ENCODE results near the gene NXPH1.

The NXPH1 gene

GRCh38 chr7:8765374-8765773, 332.0 kb downstream of the NXPH1 start:
- H3K36me3 ChIP-seq (ENCODE audit: low read depth) = no peaks in the 10 kb centered on the region
- no peaks in the 10 kb centered on the region for H3K4me1 ChIP-seq (ENCODE audit: insufficient read depth, poor library complexity, severe bottlenecking)
- no peak for DNase-seq (ENCODE audit: low spot score)
- no peaks in the 10 kb centered on the region for H3K9me3 ChIP-seq (ENCODE audit: severe bottlenecking)
- TF ChIP-seq CTCF (IDR thresholded peaks at IDR 0.05; ENCODE audit: poor library complexity, severe bottlenecking) = no peak
- no peak for ATAC-seq (ENCODE audit: low read depth)
- no peak overlapping the region for H3K27ac ChIP-seq (ENCODE audit: poor library complexity, severe bottlenecking)
- no peaks in the 10 kb centered on the region for H3K27me3 ChIP-seq (ENCODE audit: insufficient read depth, poor library complexity, severe bottlenecking)
- no peak overlapping the region for H3K4me3 ChIP-seq (ENCODE audit: severe bottlenecking)

GRCh38 chr7:8773518-8773917, 340.1 kb downstream of the NXPH1 start:
- no peaks in the 10 kb centered on the region for H3K27me3 ChIP-seq (ENCODE audit: insufficient read depth, poor library complexity, severe bottlenecking)
- H3K27ac ChIP-seq (ENCODE audit: poor library complexity, severe bottlenecking) = no peak overlapping the region
- no peak for ATAC-seq (ENCODE audit: low read depth)

GRCh38 chr7:8778459-8778858, 345.1 kb downstream of the NXPH1 start:
- DNase-seq (ENCODE audit: low spot score) = no peak
- ATAC-seq (ENCODE audit: low read depth) = no peak
- Histone ChIP-seq H3K27ac (ENCODE audit: poor library complexity, severe bottlenecking) (no peak overlapping the region), H3K27me3 (ENCODE audit: insufficient read depth, poor library complexity, severe bottlenecking) (no peaks in the 10 kb centered on the region), H3K4me1 (ENCODE audit: insufficient read depth, poor library complexity, severe bottlenecking) (no peaks in the 10 kb centered on the region), H3K36me3 (ENCODE audit: low read depth) (no peaks in the 10 kb centered on the region), H3K4me3 (ENCODE audit: severe bottlenecking) (no peak overlapping the region), H3K9me3 (ENCODE audit: severe bottlenecking) (no peaks in the 10 kb centered on the region)
- TF ChIP-seq CTCF (IDR thresholded peaks at IDR 0.05; ENCODE audit: poor library complexity, severe bottlenecking) = no peak

More at GRCh38 chr7:8773518-8773917, 340.1 kb downstream of the NXPH1 start:
- DNase-seq (ENCODE audit: low spot score) = no peak
- no peak for TF ChIP-seq CTCF (IDR thresholded peaks at IDR 0.05; ENCODE audit: poor library complexity, severe bottlenecking)
- Histone ChIP-seq H3K36me3 (ENCODE audit: low read depth) (no peaks in the 10 kb centered on the region), H3K4me3 (ENCODE audit: severe bottlenecking) (no peak overlapping the region), H3K9me3 (ENCODE audit: severe bottlenecking) (no peaks in the 10 kb centered on the region), H3K4me1 (ENCODE audit: insufficient read depth, poor library complexity, severe bottlenecking) (no peaks in the 10 kb centered on the region)

- DNase-seq (ENCODE audit: low spot score) (no peak), ATAC-seq (ENCODE audit: low read depth) (no peak)
- Histone ChIP-seq H3K4me1 (ENCODE audit: insufficient read depth, poor library complexity, severe bottlenecking) (no peaks in the 10 kb centered on the region), H3K27me3 (ENCODE audit: insufficient read depth, poor library complexity, severe bottlenecking) (no peaks in the 10 kb centered on the region), H3K27ac (ENCODE audit: poor library complexity, severe bottlenecking) (no peak overlapping the region), H3K36me3 (ENCODE audit: low read depth) (no peaks in the 10 kb centered on the region), H3K4me3 (ENCODE audit: severe bottlenecking) (no peak overlapping the region), H3K9me3 (ENCODE audit: severe bottlenecking) (no peaks in the 10 kb centered on the region)
- no peak for TF ChIP-seq CTCF (IDR thresholded peaks at IDR 0.05; ENCODE audit: poor library complexity, severe bottlenecking)
Observed at GRCh38 chr7:8781166-8781565, 347.8 kb downstream of the NXPH1 start.

- no peaks in the 10 kb centered on the region for H3K36me3 ChIP-seq (ENCODE audit: low read depth)
- no peaks in the 10 kb centered on the region for H3K27me3 ChIP-seq (ENCODE audit: insufficient read depth, poor library complexity, severe bottlenecking)
- no peak for DNase-seq (ENCODE audit: low spot score)
- no peak for TF ChIP-seq CTCF (IDR thresholded peaks at IDR 0.05; ENCODE audit: poor library complexity, severe bottlenecking)
- H3K4me1 ChIP-seq (ENCODE audit: insufficient read depth, poor library complexity, severe bottlenecking) = no peaks in the 10 kb centered on the region
- H3K27ac ChIP-seq (ENCODE audit: poor library complexity, severe bottlenecking) = no peak overlapping the region
- H3K9me3 ChIP-seq (ENCODE audit: severe bottlenecking) = no peaks in the 10 kb centered on the region
- H3K4me3 ChIP-seq (ENCODE audit: severe bottlenecking) = no peak overlapping the region
- ATAC-seq (ENCODE audit: low read depth) = no peak
Observed at GRCh38 chr7:8783229-8783628, 349.8 kb downstream of the NXPH1 start.
